Measurements from ENCODE around the gene OS9. TPM values are rescaled to one million over a fixed set of nuclear protein-coding genes. Genes with fewer than 3 reads are reported as not detected.

The OS9 gene
- total RNA-seq, 2 experiments from 2014 or later, result 82.6 to 112 TPM

DNA sequence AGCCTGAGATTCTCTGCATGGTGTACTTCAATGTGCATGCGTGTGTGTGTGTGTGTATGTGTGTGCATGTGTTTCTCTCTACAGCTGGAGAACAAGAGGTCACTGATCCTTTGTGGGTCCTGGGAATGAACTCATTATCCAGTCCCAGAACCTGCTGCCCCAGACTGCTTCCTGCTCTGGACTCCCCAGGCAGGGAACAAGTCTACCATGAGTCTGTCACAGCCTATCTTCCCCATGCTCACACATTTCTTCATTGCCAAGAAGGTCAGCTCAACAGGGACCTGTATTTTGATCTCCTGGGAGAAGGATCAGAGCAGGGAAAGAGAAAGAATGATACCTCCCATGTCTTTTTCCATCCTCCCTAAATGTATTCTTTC is 47.5 kb downstream of the OS9 start:
- no peaks in the 10 kb centered on the region for H3K9me3 ChIP-seq (ENCODE audit: low read length)
- intact Hi-C loops (cut with micrococcal nuclease; ENCODE audit: unreplicated experiment), result loop anchor here (5.0 kb wide), 1 partner anchor 264 kb away; the partner anchor contains the start of gene ARHGAP9
- ChIA-PET POLR2A (interaction anchor here (0.6 to 1.8 kb wide), 6 partner anchors 9 to 1928 kb away, joined by 3 to 5 read pairs (median 4); partner anchors contain the start of gene DCTN2), CTCF (ENCODE audit: unreplicated experiment) (interaction anchor here (0.6 kb wide), 1 partner anchor 38 kb away, joined by 3 read pairs; no protein-coding TSS in a partner anchor)
- BruUV-seq (replicated peaks), result no TSS peak
- no peak for DNase-seq (ENCODE audit: low spot score)
- H2AFZ ChIP-seq (ENCODE audit: low read length), result peak overlapping the region; percentile 66; the same call in 1 of the 2 replicates
- H3K79me2 ChIP-seq (ENCODE audit: insufficient read depth, low read depth, low read length), result peaks cover 14% of the 10 kb centered on the region; the same call in 1 of the 2 replicates
- peak overlapping the region; percentile 45 for H3K27ac ChIP-seq (ENCODE audit: low read depth, low read length, poor library complexity, severe bottlenecking)
- H4K20me1 ChIP-seq (ENCODE audit: insufficient read depth, low read length), result no peaks in the 10 kb centered on the region
- peak overlapping the region; percentile 80 for H3K4me3 ChIP-seq (ENCODE audit: low read depth, low read length, poor library complexity, severe bottlenecking)
- peaks cover 47% of the 10 kb centered on the region for H3K4me1 ChIP-seq (ENCODE audit: insufficient read depth, low read length, poor library complexity, severe bottlenecking)
- H3K36me3 ChIP-seq (ENCODE audit: insufficient read depth, low read length), result peaks cover 15% of the 10 kb centered on the region
- peak overlapping the region; percentile 93 for H3K4me2 ChIP-seq (ENCODE audit: low read length)
- H3K9me2 ChIP-seq (ENCODE audit: insufficient read depth, low read length), result no peaks in the 10 kb centered on the region
- TF ChIP-seq, protein P1, sequence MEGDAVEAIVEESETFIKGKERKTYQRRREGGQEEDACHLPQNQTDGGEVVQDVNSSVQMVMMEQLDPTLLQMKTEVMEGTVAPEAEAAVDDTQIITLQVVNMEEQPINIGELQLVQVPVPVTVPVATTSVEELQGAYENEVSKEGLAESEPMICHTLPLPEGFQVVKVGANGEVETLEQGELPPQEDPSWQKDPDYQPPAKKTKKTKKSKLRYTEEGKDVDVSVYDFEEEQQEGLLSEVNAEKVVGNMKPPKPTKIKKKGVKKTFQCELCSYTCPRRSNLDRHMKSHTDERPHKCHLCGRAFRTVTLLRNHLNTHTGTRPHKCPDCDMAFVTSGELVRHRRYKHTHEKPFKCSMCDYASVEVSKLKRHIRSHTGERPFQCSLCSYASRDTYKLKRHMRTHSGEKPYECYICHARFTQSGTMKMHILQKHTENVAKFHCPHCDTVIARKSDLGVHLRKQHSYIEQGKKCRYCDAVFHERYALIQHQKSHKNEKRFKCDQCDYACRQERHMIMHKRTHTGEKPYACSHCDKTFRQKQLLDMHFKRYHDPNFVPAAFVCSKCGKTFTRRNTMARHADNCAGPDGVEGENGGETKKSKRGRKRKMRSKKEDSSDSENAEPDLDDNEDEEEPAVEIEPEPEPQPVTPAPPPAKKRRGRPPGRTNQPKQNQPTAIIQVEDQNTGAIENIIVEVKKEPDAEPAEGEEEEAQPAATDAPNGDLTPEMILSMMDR (conservative IDR thresholded peaks at IDR 0.05; ENCODE audit: low read length), result no peak
- no peak for TF ChIP-seq EZH2phosphoT487 (IDR thresholded peaks at IDR 0.05; ENCODE audit: borderline replicate concordance, low read depth, low read length)

DNA sequence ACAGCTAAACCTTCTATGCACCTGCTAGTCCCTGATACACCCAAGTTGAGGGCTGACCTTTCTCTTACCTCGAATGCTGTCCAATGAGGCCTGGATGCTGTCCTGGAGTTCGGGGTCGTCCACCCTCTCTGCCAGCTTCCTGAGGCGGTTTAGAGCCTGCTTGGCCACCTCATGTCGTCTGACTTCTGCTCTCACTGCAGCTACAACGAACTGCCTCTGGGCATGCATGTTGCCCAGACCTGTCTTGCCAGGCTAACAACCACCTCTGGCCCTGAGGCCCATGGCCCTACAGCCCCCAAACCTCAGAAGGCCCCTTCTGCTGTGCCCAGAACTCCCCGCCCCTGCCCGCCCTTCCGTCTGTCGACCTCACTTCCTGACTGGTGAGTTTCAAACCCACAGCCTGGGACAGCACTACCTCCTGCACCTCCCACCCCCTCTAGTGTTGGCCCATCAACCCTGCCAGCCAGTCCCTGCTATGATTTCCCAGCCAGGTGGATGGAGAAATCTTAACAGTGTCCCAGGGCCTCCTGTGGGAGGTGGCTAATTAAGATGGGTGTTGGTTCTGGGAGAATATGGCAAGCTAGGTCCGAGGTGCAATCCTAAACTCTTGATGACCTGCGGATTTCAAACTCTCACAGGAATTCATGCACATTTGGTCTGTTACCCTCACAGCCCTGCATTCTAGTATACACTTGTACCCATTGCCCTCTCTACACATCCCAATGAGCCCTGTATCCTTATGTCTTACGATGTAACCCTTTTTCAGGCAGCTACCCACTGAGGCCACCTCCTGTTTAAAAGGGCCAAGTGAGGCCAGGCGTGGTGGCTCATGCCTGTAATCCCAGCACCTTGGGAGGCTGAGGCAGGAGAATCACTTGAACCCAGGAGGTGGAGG is 48.2 kb downstream of the OS9 start:
- peaks cover 47% of the 10 kb centered on the region for H3K4me1 ChIP-seq (ENCODE audit: insufficient read depth, low read length, poor library complexity, severe bottlenecking)
- H3K9me2 ChIP-seq (ENCODE audit: insufficient read depth, low read length), result no peaks in the 10 kb centered on the region
- peaks cover 22% of the 10 kb centered on the region for H3K36me3 ChIP-seq (ENCODE audit: insufficient read depth, low read length)
- ChIA-PET POLR2A (interaction anchor here (0.6 to 1.8 kb wide), 6 partner anchors 9 to 1928 kb away, joined by 3 to 5 read pairs (median 4); partner anchors contain the start of gene DCTN2), CTCF (ENCODE audit: unreplicated experiment) (interaction anchor here (0.6 kb wide), 2 partner anchors 39 to 195 kb away, joined by 3 to 4 read pairs; partner anchors contain the start of gene DCTN2)
- peak overlapping the region; percentile 93 for H3K4me2 ChIP-seq (ENCODE audit: low read length)
- peak overlapping the region; percentile 66; the same call in 1 of the 2 replicates for H2AFZ ChIP-seq (ENCODE audit: low read length)
- no peaks in the 10 kb centered on the region for H4K20me1 ChIP-seq (ENCODE audit: insufficient read depth, low read length)
- DNase-seq (ENCODE audit: low spot score), result peak; percentile 85
- peak overlapping the region; percentile 80 for H3K4me3 ChIP-seq (ENCODE audit: low read depth, low read length, poor library complexity, severe bottlenecking)
- no peak for TF ChIP-seq EZH2phosphoT487 (IDR thresholded peaks at IDR 0.05; ENCODE audit: borderline replicate concordance, low read depth, low read length)
- TF ChIP-seq, protein P1 (conservative IDR thresholded peaks at IDR 0.05; ENCODE audit: low read length), result peak; percentile 77
- BruUV-seq (replicated peaks), result no TSS peak
- intact Hi-C loops (cut with micrococcal nuclease; ENCODE audit: unreplicated experiment), result loop anchor here (1.0 to 5.0 kb wide), 4 partner anchors 49 to 265 kb away; partner anchors contain the start of genes ARHGAP9 and B4GALNT1
- H3K79me2 ChIP-seq (ENCODE audit: insufficient read depth, low read depth, low read length), result peaks cover 14% of the 10 kb centered on the region; the same call in 1 of the 2 replicates
- peak overlapping the region; percentile 45 for H3K27ac ChIP-seq (ENCODE audit: low read depth, low read length, poor library complexity, severe bottlenecking)
- no peaks in the 10 kb centered on the region for H3K9me3 ChIP-seq (ENCODE audit: low read length)

Measured in OCI-LY7 (cell line).